Panc1 (cell line): ENCODE measurements around the gene GRIP1. TPM values are rescaled to one million over a fixed set of nuclear protein-coding genes. Genes with fewer than 3 reads are reported as not detected.

Source experiments
- ATAC-seq: fragments of 200-7000 bp; cut with Tn5 transposase; 2 replicates; pipeline ENCODE4 v1.9.1; 2020; ENCODE audit warnings: mild to moderate bottlenecking, moderate library complexity
- BruUV-seq: library from RNA; stranded (reverse); fragments of 400-500 nt; replicated peaks from 2 replicates; lab custom pipeline; 2021; lab: Mats Ljungman, UMichigan
- CTCF ChIA-PET: fragments of 300-600 bp; sonication (Branson Sonifier 250); formaldehyde crosslinking; loops from one replicate; lab custom pipeline; 2022; ENCODE audit warnings: antibody characterized with exemption; lab: Charles Lee
- POLR2A ChIA-PET: fragments of 300-600 bp; sonication (Branson Sonifier 250); formaldehyde crosslinking; loops from one replicate; lab custom pipeline; 2022; ENCODE audit warnings: antibody characterized with exemption; lab: Charles Lee
- DNase-seq: peaks from one replicate; pipeline ENCODE4 v3.0.0-alpha.2; 2010; ENCODE audit warnings: low read depth, low spot score
- H3K27ac ChIP-seq: 2 replicates; pipeline ENCODE4 v1.5.1; 2011; ENCODE audit warnings: mild to moderate bottlenecking, low read length, inconsistent platforms
- H3K27me3 ChIP-seq: fragments of 200-500 bp; sonication (Bioruptor generic); 2 replicates; pipeline ENCODE4 v1.6.0; 2014; ENCODE audit warnings: low read length, inconsistent platforms; ENCODE audit not compliant: control insufficient read depth, insufficient read depth
- H3K36me3 ChIP-seq: fragments of 200-500 bp; sonication (Bioruptor generic); 2 replicates; pipeline ENCODE4 v1.5.1; 2014; ENCODE audit warnings: inconsistent platforms, mild to moderate bottlenecking, low read length, moderate library complexity; ENCODE audit not compliant: control insufficient read depth, insufficient read depth
- H3K4me1 ChIP-seq: 2 replicates; pipeline ENCODE4 v1.5.1; 2011; ENCODE audit warnings: inconsistent platforms, mild to moderate bottlenecking, low read length, moderate library complexity; ENCODE audit not compliant: control insufficient read depth, insufficient read depth
- H3K4me3 ChIP-seq, 2 experiments: 2 replicates each; pipeline ENCODE4 v1.5.1; 2011 to 2012; ENCODE audit warnings: low read depth in 2 of 2, low read length in 2 of 2, mild to moderate bottlenecking in 2 of 2, inconsistent platforms in 1 of 2, moderate library complexity in 1 of 2
- H3K9me3 ChIP-seq: fragments of 200-500 bp; sonication (Bioruptor generic); 2 replicates; pipeline ENCODE4 v1.5.1; 2014; ENCODE audit warnings: low read depth, mild to moderate bottlenecking, inconsistent platforms, low read length, moderate library complexity; ENCODE audit not compliant: control insufficient read depth, insufficient read depth
- POLR2AphosphoS5 ChIP-seq: IDR thresholded peaks from 2 replicates; pipeline ENCODE4 v1.6.1; 2012; ENCODE audit warnings: mild to moderate bottlenecking, low read depth, low read length, moderate library complexity
- SIN3A ChIP-seq: IDR thresholded peaks from 2 replicates; pipeline ENCODE4 v1.6.1; 2012; ENCODE audit warnings: low read depth, mild to moderate bottlenecking, low read length, moderate library complexity, borderline replicate concordance; ENCODE audit not compliant: insufficient read depth
- TCF7L2 ChIP-seq: IDR thresholded peaks from 2 replicates; pipeline ENCODE4 v1.6.1; 2011; ENCODE audit warnings: mild to moderate bottlenecking, low read depth, low read length, inconsistent platforms
- in situ Hi-C: cut with HindIII; loops from 2 replicates; pipeline ENCODE4 v1.10.0; 2016; ENCODE audit warnings: low sequenced_read_pairs, low pct_unique_long_range_greater_than_20kb
- intact Hi-C: fragments of 100-400 bp; cut with micrococcal nuclease; formaldehyde crosslinking; loops from one replicate; pipeline ENCODE4 v1.10.0; 2022; ENCODE audit not compliant: unreplicated experiment
- total RNA-seq: library from RNA; stranded (reverse); gene quantifications from one replicate; pipeline ENCODE4 v1.2.1, GENCODE V29; 2021; ENCODE audit not compliant: unreplicated experiment
- TF ChIP-seq, protein P1 (sequence below): fragments of 450-650 bp; IDR thresholded peaks from 2 replicates; pipeline ENCODE4 v1.5.1; 2017; ENCODE audit warnings: mild to moderate bottlenecking
- TF ChIP-seq, protein P2 (sequence below), 2 experiments: IDR thresholded peaks; 2 replicates each; pipeline ENCODE4 v1.6.1; 2011 to 2012; ENCODE audit warnings: low read depth in 2 of 2, control low read depth in 1 of 2, low read length in 1 of 2, mild to moderate bottlenecking in 1 of 2, moderate library complexity in 1 of 2; ENCODE audit not compliant: insufficient read depth in 1 of 2

The GRIP1 gene
- total RNA-seq, 1 experiment from 2014 or later: 9.2 TPM

DNA sequence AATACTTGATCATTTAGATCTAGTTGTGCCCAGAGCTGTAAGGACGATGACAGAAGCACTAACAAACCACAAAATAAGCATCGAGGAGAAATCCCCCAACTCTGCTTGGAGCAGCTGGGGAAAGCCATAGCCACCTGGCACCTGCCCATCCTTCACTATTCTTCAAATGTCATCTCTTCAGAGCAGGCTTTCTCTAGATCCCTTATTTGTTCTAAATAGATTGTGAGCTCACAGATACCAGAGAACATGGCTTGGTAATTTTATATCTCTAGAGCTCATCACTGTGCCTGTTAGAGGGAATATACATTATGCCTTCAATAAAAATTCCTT is 50.9 kb downstream of the GRIP1 start:
- ATAC-seq: no peak

DNA sequence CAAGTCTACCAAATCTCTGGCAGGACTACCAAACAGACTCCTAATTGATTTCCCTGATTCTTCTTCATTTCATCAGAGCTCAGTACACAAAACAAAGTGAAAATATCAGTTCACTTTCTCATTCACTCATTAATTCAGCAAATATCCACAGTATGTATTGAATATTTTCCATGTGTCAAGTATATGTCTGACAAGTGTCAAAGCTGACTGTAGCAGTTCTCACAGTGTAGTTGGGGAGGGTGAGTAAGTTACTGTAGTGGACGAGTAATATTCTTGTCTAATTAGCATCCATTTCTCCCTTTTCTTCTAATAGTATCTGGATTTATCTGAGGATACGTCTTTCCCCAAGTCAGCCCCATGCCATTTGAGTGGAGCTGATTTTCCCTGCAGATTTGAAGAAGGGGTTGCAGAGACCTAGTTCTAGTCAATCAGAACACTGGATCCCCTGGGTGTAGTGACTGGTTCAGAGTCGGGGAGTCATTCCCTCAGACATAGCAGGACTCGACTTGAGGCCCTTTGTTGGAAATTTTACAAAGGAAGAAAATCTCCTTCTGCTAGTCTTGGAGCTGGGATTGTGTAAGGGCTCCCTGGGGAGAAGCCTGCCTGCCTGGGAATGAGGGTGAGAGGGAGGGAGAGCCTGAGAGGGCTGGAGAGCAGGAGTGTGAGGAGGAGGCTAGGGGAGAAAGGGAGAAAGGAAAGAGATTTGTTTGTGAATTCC is 51.4 kb downstream of the GRIP1 start:
- in situ Hi-C loops: no loop called here
- Histone ChIP-seq H3K4me1 (no peaks in the 10 kb centered on the region), H3K9me3 (no peaks in the 10 kb centered on the region), H3K27me3 (no peaks in the 10 kb centered on the region; the same call in 1 of the 2 replicates), H3K4me3 (no peak overlapping the region), H3K27ac (no peak overlapping the region), H3K36me3 (no peaks in the 10 kb centered on the region)
- no TSS peak for BruUV-seq
- ATAC-seq (no peak), DNase-seq (no peak)
- intact Hi-C loops: no loop called here
- ChIA-PET POLR2A (no interaction called here), CTCF (no interaction called here)
- TF ChIP-seq, protein P1, sequence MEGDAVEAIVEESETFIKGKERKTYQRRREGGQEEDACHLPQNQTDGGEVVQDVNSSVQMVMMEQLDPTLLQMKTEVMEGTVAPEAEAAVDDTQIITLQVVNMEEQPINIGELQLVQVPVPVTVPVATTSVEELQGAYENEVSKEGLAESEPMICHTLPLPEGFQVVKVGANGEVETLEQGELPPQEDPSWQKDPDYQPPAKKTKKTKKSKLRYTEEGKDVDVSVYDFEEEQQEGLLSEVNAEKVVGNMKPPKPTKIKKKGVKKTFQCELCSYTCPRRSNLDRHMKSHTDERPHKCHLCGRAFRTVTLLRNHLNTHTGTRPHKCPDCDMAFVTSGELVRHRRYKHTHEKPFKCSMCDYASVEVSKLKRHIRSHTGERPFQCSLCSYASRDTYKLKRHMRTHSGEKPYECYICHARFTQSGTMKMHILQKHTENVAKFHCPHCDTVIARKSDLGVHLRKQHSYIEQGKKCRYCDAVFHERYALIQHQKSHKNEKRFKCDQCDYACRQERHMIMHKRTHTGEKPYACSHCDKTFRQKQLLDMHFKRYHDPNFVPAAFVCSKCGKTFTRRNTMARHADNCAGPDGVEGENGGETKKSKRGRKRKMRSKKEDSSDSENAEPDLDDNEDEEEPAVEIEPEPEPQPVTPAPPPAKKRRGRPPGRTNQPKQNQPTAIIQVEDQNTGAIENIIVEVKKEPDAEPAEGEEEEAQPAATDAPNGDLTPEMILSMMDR: no peak
- TF ChIP-seq POLR2AphosphoS5: no peak
- TF ChIP-seq, protein P2, sequence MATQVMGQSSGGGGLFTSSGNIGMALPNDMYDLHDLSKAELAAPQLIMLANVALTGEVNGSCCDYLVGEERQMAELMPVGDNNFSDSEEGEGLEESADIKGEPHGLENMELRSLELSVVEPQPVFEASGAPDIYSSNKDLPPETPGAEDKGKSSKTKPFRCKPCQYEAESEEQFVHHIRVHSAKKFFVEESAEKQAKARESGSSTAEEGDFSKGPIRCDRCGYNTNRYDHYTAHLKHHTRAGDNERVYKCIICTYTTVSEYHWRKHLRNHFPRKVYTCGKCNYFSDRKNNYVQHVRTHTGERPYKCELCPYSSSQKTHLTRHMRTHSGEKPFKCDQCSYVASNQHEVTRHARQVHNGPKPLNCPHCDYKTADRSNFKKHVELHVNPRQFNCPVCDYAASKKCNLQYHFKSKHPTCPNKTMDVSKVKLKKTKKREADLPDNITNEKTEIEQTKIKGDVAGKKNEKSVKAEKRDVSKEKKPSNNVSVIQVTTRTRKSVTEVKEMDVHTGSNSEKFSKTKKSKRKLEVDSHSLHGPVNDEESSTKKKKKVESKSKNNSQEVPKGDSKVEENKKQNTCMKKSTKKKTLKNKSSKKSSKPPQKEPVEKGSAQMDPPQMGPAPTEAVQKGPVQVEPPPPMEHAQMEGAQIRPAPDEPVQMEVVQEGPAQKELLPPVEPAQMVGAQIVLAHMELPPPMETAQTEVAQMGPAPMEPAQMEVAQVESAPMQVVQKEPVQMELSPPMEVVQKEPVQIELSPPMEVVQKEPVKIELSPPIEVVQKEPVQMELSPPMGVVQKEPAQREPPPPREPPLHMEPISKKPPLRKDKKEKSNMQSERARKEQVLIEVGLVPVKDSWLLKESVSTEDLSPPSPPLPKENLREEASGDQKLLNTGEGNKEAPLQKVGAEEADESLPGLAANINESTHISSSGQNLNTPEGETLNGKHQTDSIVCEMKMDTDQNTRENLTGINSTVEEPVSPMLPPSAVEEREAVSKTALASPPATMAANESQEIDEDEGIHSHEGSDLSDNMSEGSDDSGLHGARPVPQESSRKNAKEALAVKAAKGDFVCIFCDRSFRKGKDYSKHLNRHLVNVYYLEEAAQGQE (IDR thresholded peaks at IDR 0.05; ENCODE audit: insufficient read depth in 1 of 2, low read depth in 2 of 2, low read length in 1 of 2): no peak
- TF ChIP-seq TCF7L2: no peak
- no peak for TF ChIP-seq SIN3A

More for the DNA sequence above, 50.9 kb downstream of the GRIP1 start:
- CTCF ChIA-PET: no interaction called here
- Histone ChIP-seq H3K27me3 (no peaks in the 10 kb centered on the region; the same call in 1 of the 2 replicates), H3K9me3 (no peaks in the 10 kb centered on the region), H3K36me3 (no peaks in the 10 kb centered on the region), H3K4me3 (no peak overlapping the region), H3K27ac (no peak overlapping the region), H3K4me1 (no peaks in the 10 kb centered on the region)
- in situ Hi-C loops: no loop called here
- no peak for DNase-seq
- intact Hi-C loops: no loop called here
- POLR2A ChIA-PET: no interaction called here
- BruUV-seq: no TSS peak
- no peak for TF ChIP-seq TCF7L2
- TF ChIP-seq, protein P1: no peak
- no peak for TF ChIP-seq SIN3A
- no peak for TF ChIP-seq POLR2AphosphoS5
- TF ChIP-seq, protein P2 (IDR thresholded peaks at IDR 0.05; ENCODE audit: insufficient read depth in 1 of 2, low read depth in 2 of 2, low read length in 1 of 2): no peak
